IgD-negative memory B cell (primary cell): Measurements from ENCODE around the gene ASTN1. TPM values are rescaled to one million over a fixed set of nuclear protein-coding genes. Genes with fewer than 3 reads are reported as not detected.

Experiments
- H3K27ac Mint-ChIP-seq, 3 donors: one replicate each; pipeline ENCODE4 v1.8.0; 2020 to 2022; ENCODE audit warnings: mild to moderate bottlenecking in 3 of 3, mixed read lengths in 3 of 3, moderate library complexity in 1 of 3
- H3K27me3 Mint-ChIP-seq: one replicate; pipeline ENCODE4 v1.8.0; 2021; ENCODE audit warnings: mixed read lengths
- H3K36me3 Mint-ChIP-seq: one replicate; pipeline ENCODE4 v1.8.0; 2020; ENCODE audit warnings: mild to moderate bottlenecking, mixed read lengths
- H3K4me1 Mint-ChIP-seq, 3 donors: one replicate each; pipeline ENCODE4 v1.8.0; 2020 to 2022; ENCODE audit warnings: mixed read lengths in 3 of 3, mild to moderate bottlenecking in 1 of 3
- H3K4me3 Mint-ChIP-seq, 4 donors: one replicate each; pipeline ENCODE4 v1.8.0; 2020 to 2022; ENCODE audit warnings: mild to moderate bottlenecking in 4 of 4, mixed read lengths in 4 of 4, moderate library complexity in 3 of 4
- H3K9me3 Mint-ChIP-seq, 3 donors: one replicate each; pipeline ENCODE4 v1.8.0; 2020 to 2021; ENCODE audit warnings: mixed read lengths in 3 of 3, mild to moderate bottlenecking in 1 of 3
- polyA plus RNA-seq: library from polyadenylated mRNA; unstranded; fragments of 300-500 nt; fragmentation: Illumina TruSeq; gene quantifications from one replicate; pipeline ENCODE4 v1.2.3, GENCODE V29; 2021

Gene ASTN1
- polyA plus RNA-seq, 1 donor from 2014 or later = not detected

- Mint-ChIP-seq H3K27ac (no peak overlapping the region), H3K9me3 (no peaks in the 10 kb centered on the region), H3K27me3 (peaks cover 4% of the 10 kb centered on the region), H3K4me1 (no peaks in the 10 kb centered on the region), H3K36me3 (no peaks in the 10 kb centered on the region), H3K4me3 (no peak overlapping the region)
Observed at GRCh38 chr1:177014325-177014724, 150.2 kb downstream of the ASTN1 start.

GRCh38 chr1:177012342-177012925 is 152.1 kb downstream of the ASTN1 start:
- Mint-ChIP-seq H3K4me1 (no peaks in the 10 kb centered on the region), H3K9me3 (no peaks in the 10 kb centered on the region), H3K27me3 (peaks cover 4% of the 10 kb centered on the region), H3K4me3 (no peak overlapping the region), H3K36me3 (no peaks in the 10 kb centered on the region), H3K27ac (no peak overlapping the region)

- no peaks in the 10 kb centered on the region for H3K9me3 Mint-ChIP-seq
- peaks cover 4% of the 10 kb centered on the region for H3K27me3 Mint-ChIP-seq
- H3K4me3 Mint-ChIP-seq = no peak overlapping the region
- H3K27ac Mint-ChIP-seq = no peak overlapping the region
- H3K36me3 Mint-ChIP-seq = no peaks in the 10 kb centered on the region
- H3K4me1 Mint-ChIP-seq = no peaks in the 10 kb centered on the region
Observed at GRCh38 chr1:177011508-177011907, 153.0 kb downstream of the ASTN1 start.

- Mint-ChIP-seq H3K4me3 (no peak overlapping the region), H3K4me1 (no peaks in the 10 kb centered on the region), H3K27me3 (peaks cover 2% of the 10 kb centered on the region), H3K27ac (no peak overlapping the region), H3K36me3 (no peaks in the 10 kb centered on the region), H3K9me3 (no peaks in the 10 kb centered on the region)
Observed at GRCh38 chr1:177010211-177010825, 154.2 kb downstream of the ASTN1 start.

- H3K4me1 Mint-ChIP-seq = no peaks in the 10 kb centered on the region
- peaks cover 0 to 2% (median 0%) of the 10 kb centered on the region in 3 donors for H3K9me3 Mint-ChIP-seq
- no peak overlapping the region for H3K4me3 Mint-ChIP-seq
- H3K27me3 Mint-ChIP-seq = peaks cover 3% of the 10 kb centered on the region
- H3K27ac Mint-ChIP-seq = no peak overlapping the region
- no peaks in the 10 kb centered on the region for H3K36me3 Mint-ChIP-seq
Observed at GRCh38 chr1:177008653-177009052, 155.9 kb downstream of the ASTN1 start.

- H3K4me1 Mint-ChIP-seq = no peaks in the 10 kb centered on the region
- peak overlapping the region in 1 of 4 donors; percentile 9 for H3K4me3 Mint-ChIP-seq
Observed at GRCh38 chr1:177007437-177008161, 156.9 kb downstream of the ASTN1 start.

GRCh38 chr1:177002891-177003290 is 161.6 kb downstream of the ASTN1 start:
- Mint-ChIP-seq H3K36me3 (no peaks in the 10 kb centered on the region), H3K4me1 (no peaks in the 10 kb centered on the region), H3K4me3 (no peak overlapping the region), H3K9me3 (peaks cover 0 to 4% (median 3%) of the 10 kb centered on the region in 3 donors), H3K27ac (no peak overlapping the region), H3K27me3 (peaks cover 2% of the 10 kb centered on the region)

More at GRCh38 chr1:177007437-177008161, 156.9 kb downstream of the ASTN1 start:
- Mint-ChIP-seq H3K9me3 (peaks cover 0 to 2% (median 0%) of the 10 kb centered on the region in 3 donors), H3K36me3 (no peaks in the 10 kb centered on the region), H3K27me3 (peaks cover 3% of the 10 kb centered on the region), H3K27ac (no peak overlapping the region)

GRCh38 chr1:177001556-177001955 is 163.0 kb downstream of the ASTN1 start:
- Mint-ChIP-seq H3K27me3 (peaks cover 3% of the 10 kb centered on the region), H3K36me3 (no peaks in the 10 kb centered on the region), H3K27ac (no peak overlapping the region), H3K4me3 (no peak overlapping the region), H3K4me1 (no peaks in the 10 kb centered on the region), H3K9me3 (peaks cover 0 to 4% (median 3%) of the 10 kb centered on the region in 3 donors)

GRCh38 chr1:176998183-176998795 is 166.2 kb downstream of the ASTN1 start:
- peaks cover 2% of the 10 kb centered on the region for H3K27me3 Mint-ChIP-seq
- no peaks in the 10 kb centered on the region for H3K36me3 Mint-ChIP-seq
- H3K9me3 Mint-ChIP-seq = peaks cover 2 to 4% (median 3%) of the 10 kb centered on the region in 3 donors
- H3K27ac Mint-ChIP-seq = peak overlapping the region in 1 of 3 donors; percentile 12
- H3K4me3 Mint-ChIP-seq = no peak overlapping the region
- no peaks in the 10 kb centered on the region for H3K4me1 Mint-ChIP-seq

- Mint-ChIP-seq H3K4me1 (no peaks in the 10 kb centered on the region), H3K36me3 (no peaks in the 10 kb centered on the region), H3K27me3 (peaks cover 2% of the 10 kb centered on the region), H3K27ac (no peak overlapping the region), H3K4me3 (no peak overlapping the region), H3K9me3 (peaks cover 2 to 4% (median 3%) of the 10 kb centered on the region in 3 donors)
Observed at GRCh38 chr1:176996456-176997090, 167.9 kb downstream of the ASTN1 start.

- Mint-ChIP-seq H3K9me3 (peaks cover 2 to 4% (median 3%) of the 10 kb centered on the region in 3 donors), H3K4me3 (no peak overlapping the region), H3K27ac (no peak overlapping the region), H3K27me3 (peaks cover 5% of the 10 kb centered on the region), H3K36me3 (no peaks in the 10 kb centered on the region), H3K4me1 (no peaks in the 10 kb centered on the region)
Observed at GRCh38 chr1:176994931-176995596, 169.4 kb downstream of the ASTN1 start.

GRCh38 chr1:176993587-176993986 is 170.9 kb downstream of the ASTN1 start:
- H3K36me3 Mint-ChIP-seq = no peaks in the 10 kb centered on the region
- peaks cover 0 to 4% (median 0%) of the 10 kb centered on the region in 3 donors for H3K9me3 Mint-ChIP-seq
- H3K27me3 Mint-ChIP-seq = peaks cover 5% of the 10 kb centered on the region
- no peak overlapping the region for H3K4me3 Mint-ChIP-seq
- no peaks in the 10 kb centered on the region for H3K4me1 Mint-ChIP-seq
- H3K27ac Mint-ChIP-seq = no peak overlapping the region

GRCh38 chr1:176989754-176990153 is 174.8 kb downstream of the ASTN1 start:
- Mint-ChIP-seq H3K36me3 (no peaks in the 10 kb centered on the region), H3K27ac (no peak overlapping the region), H3K27me3 (peaks cover 4% of the 10 kb centered on the region), H3K9me3 (peaks cover 0 to 2% (median 0%) of the 10 kb centered on the region in 3 donors), H3K4me3 (no peak overlapping the region), H3K4me1 (no peaks in the 10 kb centered on the region)

- Mint-ChIP-seq H3K36me3 (peaks cover 1% of the 10 kb centered on the region), H3K4me3 (no peak overlapping the region), H3K27ac (no peak overlapping the region), H3K9me3 (peaks cover 0 to 2% (median 0%) of the 10 kb centered on the region in 3 donors), H3K4me1 (no peaks in the 10 kb centered on the region), H3K27me3 (peaks cover 4% of the 10 kb centered on the region)
Observed at GRCh38 chr1:176989023-176989422, 175.5 kb downstream of the ASTN1 start.
